Activated CD8-positive, alpha-beta memory T cell treated with anti-CD3 and anti-CD28 coated beads for 48 hours (primary cell): ENCODE results near the gene CD58.

ENCODE experiments used
- DNase-seq, 3 experiments: peaks; one replicate each; pipeline ENCODE4 v3.0.0-alpha.2; 2020; ENCODE audit warnings: low read depth in 2 of 3, low spot score in 2 of 3

Gene CD58

GRCh38 chr1:116545359-116545705 is 25.5 kb downstream of the CD58 start:
- DNase-seq: no peak

DNA sequence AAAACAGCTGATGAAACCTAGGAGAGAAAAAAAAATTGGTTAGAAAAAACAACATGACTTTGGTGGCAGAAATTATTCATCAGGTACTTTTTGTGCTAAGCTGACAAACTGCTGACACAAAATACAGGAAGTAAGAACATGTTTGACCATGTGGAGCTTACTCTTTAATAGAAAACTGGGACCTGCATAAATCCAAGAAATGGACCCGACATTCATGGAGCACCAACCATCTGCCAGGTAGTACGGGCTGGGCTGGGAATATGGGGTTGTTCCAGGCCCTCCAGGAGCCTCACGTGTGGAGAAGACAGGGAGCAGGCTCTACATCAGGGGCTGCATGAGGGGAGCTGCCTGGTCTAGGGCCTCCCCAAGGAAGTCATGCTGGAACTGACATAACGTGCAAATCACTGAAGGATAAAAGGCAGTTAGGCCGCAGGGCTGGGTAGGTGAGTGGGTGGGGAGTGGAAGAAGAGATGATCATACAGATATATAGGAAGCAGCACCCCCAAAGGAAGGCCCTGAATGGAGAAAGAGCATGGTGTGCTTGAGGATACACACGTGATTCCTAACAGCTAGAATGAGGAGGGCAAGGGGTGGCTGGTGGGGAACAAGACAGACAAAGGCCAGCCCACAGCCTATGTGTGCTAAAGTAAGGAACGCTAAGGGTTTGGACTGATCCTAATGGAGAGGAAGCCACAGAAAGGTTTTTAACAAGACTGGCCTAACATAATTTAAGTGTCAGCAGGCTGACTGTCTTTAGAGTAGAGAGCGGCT is 26.1 kb downstream of the CD58 start:
- DNase-seq: no peak

DNA sequence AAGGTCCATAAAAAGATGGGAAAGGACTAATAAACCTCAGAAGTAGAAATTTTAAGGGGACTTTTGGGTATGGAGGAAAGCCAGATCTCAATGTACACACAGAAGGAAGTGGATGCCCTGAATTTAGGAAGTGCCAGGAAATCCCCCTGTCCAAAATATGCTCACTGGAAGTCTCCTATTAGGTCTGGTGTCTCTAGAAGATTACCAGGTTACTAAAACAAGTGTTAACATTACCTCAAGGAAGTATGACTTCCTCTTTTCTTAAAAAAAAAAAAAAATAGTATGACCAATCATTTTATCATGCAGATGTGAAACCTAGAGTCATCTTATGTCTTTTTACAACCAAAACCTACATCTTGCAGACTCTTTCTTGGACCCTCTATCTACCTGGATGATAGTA is 30.7 kb downstream of the CD58 start:
- DNase-seq: no peak

- no peak for DNase-seq
Observed at GRCh38 chr1:116538544-116538943, 32.3 kb downstream of the CD58 start.

GRCh38 chr1:116537898-116538297 is 32.9 kb downstream of the CD58 start:
- DNase-seq: no peak

- no peak for DNase-seq
Observed at GRCh38 chr1:116537040-116537831, 33.6 kb downstream of the CD58 start.

- no peak for DNase-seq
Observed at GRCh38 chr1:116534014-116534739, 36.6 kb downstream of the CD58 start.

GRCh38 chr1:116533429-116533820 is 37.4 kb downstream of the CD58 start:
- no peak for DNase-seq

- no peak for DNase-seq
Observed at GRCh38 chr1:116532671-116533428, 38.0 kb downstream of the CD58 start.

DNA sequence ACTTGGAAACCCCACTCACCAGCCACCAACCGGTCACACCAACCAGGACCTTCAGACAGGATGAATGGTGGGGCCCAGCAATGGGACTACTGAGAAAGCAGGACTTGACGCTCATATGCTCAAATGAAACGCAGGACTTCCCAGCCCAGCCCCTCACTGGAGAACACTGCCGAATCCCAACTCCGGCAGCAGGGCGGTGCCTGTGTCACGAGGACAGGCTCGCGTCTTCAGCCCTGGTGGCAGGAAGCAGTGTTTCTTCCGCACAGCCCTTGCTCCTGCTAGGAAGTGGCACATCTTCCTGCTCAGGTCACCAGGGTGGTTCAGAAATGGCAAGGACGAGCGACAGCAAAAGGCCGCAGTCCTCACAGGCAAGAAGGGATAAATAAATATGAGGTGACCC is 38.9 kb downstream of the CD58 start:
- DNase-seq: no peak

DNA sequence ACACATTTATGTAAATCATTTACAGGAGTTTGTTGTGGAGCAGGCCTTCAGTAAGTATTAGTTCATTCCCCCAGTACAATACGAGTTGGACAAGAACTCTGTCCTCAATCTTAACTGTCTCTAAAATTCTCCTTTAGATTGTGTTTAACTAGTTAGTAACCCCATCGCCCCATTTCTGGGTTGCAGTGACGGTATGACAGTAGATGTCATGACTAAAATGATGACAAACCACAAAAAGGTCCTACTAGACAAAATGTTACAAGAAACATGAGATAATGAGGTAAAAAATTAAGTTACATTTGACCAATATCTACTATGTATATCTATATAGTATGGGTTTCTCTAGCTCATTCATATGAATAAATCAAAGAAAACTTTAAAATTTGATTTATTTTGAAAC is 41.1 kb downstream of the CD58 start:
- DNase-seq: no peak

GRCh38 chr1:116529199-116529631 is 41.6 kb downstream of the CD58 start:
- no peak for DNase-seq

DNA sequence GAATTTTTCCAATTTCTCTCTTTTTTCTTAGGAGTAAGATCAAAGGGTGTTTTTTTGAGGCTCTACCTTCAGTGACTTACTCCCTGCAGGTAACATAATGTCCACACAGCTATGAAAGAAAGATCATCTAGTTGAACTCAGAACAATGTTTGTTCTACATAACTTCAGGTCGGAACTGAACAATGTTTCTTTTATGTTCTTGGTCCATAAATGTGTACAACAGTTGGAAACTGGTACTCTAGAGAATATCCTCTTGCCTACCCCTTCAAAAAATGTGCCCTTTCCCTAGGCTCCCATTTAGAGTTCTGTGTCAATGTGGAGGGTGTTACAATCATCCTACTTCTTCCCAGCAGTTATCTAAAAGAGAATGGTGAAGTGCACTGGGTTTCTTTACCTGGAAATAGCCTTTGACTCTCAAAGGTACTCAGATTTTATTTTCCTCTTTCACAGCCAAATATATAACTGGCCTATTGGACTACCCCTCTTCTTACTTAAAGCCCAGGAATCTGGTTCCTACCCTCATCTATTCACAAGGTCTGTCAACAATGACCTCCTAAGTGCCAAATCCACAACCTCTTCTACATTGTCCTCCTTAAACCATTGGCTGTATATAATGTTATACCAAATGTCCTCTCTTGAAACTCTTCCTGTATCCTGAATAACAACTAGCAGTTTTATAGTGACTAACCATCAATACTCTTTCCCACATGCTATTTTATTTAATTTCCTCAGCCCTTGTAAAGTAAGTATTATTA is 42.3 kb downstream of the CD58 start:
- no peak for DNase-seq

- DNase-seq: no peak
Observed at GRCh38 chr1:116525440-116525839, 45.4 kb downstream of the CD58 start.

- DNase-seq: no peak
Observed at GRCh38 chr1:116521186-116521585, 49.6 kb downstream of the CD58 start.

DNA sequence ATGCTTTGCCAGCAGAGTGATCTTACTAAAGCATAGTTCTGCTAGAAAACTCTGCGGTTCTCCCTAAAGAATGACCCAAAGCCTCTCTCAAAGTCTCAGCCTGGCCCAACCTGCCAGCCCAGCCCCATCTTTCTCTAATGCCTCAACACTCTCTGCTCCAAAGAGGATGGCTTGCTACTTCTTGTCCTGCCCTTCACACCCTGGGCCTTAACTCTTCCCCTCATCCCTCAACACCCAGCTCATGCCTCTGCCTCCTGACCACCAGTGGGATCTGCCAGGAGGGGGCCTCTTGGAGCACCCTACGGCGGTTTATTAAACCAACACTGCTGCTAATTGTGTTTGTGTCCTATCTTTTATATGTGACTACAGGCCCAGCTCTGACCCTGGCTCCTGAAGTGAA is 52.4 kb downstream of the CD58 start:
- DNase-seq: no peak

DNA sequence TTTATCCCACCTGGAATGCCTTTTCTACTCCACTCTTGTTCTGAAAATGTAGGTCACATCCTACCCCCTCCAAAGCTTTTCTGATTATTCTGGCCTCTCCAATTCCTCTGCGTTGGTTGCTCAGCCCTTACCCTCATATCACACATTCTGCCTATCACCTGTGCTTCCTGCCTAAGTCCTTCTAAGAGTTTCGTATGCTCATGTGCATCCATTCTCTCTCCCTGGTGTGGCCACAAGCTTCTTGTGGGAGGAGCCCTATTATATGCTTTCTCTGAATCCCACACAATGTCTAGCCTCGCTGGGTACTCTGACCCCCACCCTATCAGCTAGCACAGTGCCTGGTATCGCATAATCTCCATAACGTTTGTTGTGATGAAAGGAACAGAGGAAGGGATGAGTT is 54.2 kb downstream of the CD58 start:
- DNase-seq: no peak

- DNase-seq: no peak
Observed at GRCh38 chr1:116515702-116516101, 55.1 kb downstream of the CD58 start.

DNA sequence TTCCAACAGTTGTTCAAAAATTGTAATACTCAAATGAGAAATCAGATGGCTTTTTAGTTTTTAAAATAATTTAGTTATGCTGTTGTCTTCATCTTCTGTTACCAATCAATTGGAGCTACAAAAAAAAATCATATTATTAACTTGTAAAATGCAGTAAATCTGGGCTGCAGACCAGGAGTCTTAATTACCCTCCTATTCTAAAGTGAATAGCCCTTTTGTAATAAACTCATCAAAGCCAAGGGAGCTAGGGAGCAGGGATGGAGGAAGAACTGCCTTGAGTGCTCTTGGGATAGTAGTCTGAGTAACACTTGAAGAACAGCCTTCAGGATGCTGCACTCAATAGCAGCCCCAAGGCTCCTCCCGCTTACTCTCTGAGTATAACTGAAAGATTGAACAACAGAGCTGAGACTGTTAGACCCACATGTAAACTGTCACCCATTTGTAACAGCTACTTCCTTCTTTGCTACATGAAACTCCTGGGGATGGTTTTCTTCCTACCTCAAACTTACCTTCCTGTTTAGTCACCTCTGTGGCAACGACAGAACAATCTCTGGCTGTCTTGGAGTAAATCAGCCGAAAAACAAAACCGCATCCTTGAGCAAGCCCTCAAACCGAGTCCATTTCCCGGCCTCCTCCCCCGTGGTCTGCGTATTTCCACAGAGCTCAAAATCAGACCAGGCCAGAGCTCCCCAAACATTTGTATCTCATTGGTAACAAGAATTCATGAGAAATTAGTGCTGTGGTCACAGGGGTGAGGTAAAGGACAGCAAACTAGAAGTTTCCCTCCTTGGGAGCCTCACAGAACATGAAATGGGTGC is 55.9 kb downstream of the CD58 start:
- peak in 2 of 3 experiments; percentile 54 to 55 for DNase-seq

DNA sequence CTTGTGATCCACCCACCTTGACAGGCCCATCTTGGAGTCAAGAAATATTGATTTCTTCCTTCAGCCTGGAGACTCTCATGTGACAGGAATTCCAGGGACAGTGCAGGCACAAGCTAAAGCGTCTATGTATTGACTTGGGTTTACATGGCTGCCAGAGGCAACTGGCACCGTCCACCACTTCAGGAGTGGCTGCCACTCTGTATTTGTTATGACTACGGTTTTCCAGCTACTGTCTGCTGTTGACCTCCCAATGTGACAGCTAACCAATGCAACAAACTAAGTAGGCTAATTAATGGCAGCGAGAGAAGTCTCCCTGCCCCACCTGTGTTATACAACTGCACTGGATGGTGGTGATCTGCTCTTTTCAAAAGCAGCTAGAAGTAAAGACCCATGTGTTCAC is 56.9 kb downstream of the CD58 start:
- DNase-seq: no peak
